Neural cell (in vitro differentiated cells): ENCODE measurements around the gene DCBLD2.

Source experiments
- CTCF ChIP-seq: fragments of 450-650 bp; IDR thresholded peaks from 2 replicates; pipeline ENCODE4 v1.5.1; 2014; ENCODE audit warnings: antibody characterized with exemption, mild to moderate bottlenecking, moderate library complexity; ENCODE audit not compliant: poor library complexity, severe bottlenecking
- EP300 ChIP-seq: fragments of 450-650 bp; conservative IDR thresholded peaks from 2 replicates; pipeline ENCODE4 v1.6.1; 2014; ENCODE audit warnings: antibody characterized with exemption, mild to moderate bottlenecking, moderate library complexity; ENCODE audit not compliant: poor library complexity, severe bottlenecking
- EZH2 ChIP-seq: fragments of 200-600, 300-800 bp; shearing (Covaris generic), sonication (generic); IDR thresholded peaks from 2 replicates; pipeline ENCODE4 v1.6.1; 2014; ENCODE audit warnings: antibody characterized with exemption, low read length, borderline replicate concordance, mild to moderate bottlenecking; ENCODE audit not compliant: insufficient read depth, poor library complexity, severe bottlenecking
- MXI1 ChIP-seq: fragments of 450-650 bp; conservative IDR thresholded peaks from 2 replicates; pipeline ENCODE4 v1.6.1; 2014; ENCODE audit warnings: antibody characterized with exemption, mild to moderate bottlenecking; ENCODE audit not compliant: poor library complexity, severe bottlenecking
- POLR2AphosphoS5 ChIP-seq: IDR thresholded peaks from 2 replicates; pipeline ENCODE4 v1.6.1; 2012
- REST ChIP-seq: IDR thresholded peaks from 2 replicates; pipeline ENCODE4 v1.6.1; 2012; ENCODE audit warnings: borderline replicate concordance
- TAF1 ChIP-seq: IDR thresholded peaks from 2 replicates; pipeline ENCODE4 v1.6.1; 2012; ENCODE audit warnings: low read depth

GRCh38 chr3:98824256-98824655 is 77.2 kb downstream of the DCBLD2 start:
- TF ChIP-seq CTCF, result no peak
- TF ChIP-seq POLR2AphosphoS5, result no peak
- TF ChIP-seq TAF1, result no peak
- TF ChIP-seq EZH2, result no peak
- TF ChIP-seq REST, result no peak
- no peak for TF ChIP-seq MXI1
- TF ChIP-seq EP300, result no peak
